Thoracic aorta (tissue), 2 donors: ENCODE measurements around the gene MAN1A2. TPM values are rescaled to one million over a fixed set of nuclear protein-coding genes. Genes with fewer than 3 reads are reported as not detected.

Source experiments
- ATAC-seq: fragments of 150-250 bp; one replicate; pipeline ENCODE4 v1.8.0; 2017; ENCODE audit warnings: low read depth; ENCODE audit not compliant: insufficient number of reproducible peaks, low FRiP score
- DNase-seq: peaks from one replicate; pipeline ENCODE4 v3.0.0-alpha.2; 2020; ENCODE audit warnings: low spot score
- H3K27ac ChIP-seq, 2 donors: fragments of 200-600 bp; sonication (generic); 1 replicate in 1 of 2; 2 replicates in 1 of 2; pipeline ENCODE4 v1.5.1; 2016; ENCODE audit warnings: mild to moderate bottlenecking in 2 of 2, moderate library complexity in 2 of 2
- H3K27me3 ChIP-seq: fragments of 200-600 bp; sonication (generic); replicated peaks from 2 replicates; pipeline ENCODE4 v1.6.0; 2016; ENCODE audit warnings: mild to moderate bottlenecking; ENCODE audit not compliant: insufficient read depth
- H3K36me3 ChIP-seq: fragments of 200-600 bp; sonication (generic); one replicate; pipeline ENCODE4 v1.5.1; 2016
- H3K4me1 ChIP-seq, 2 donors: fragments of 200-600 bp; sonication (generic); 1 replicate in 1 of 2; 2 replicates in 1 of 2; pipeline versions ENCODE4 v1.5.1 to v1.6.0; 2016; ENCODE audit warnings: low read depth in 2 of 2, mild to moderate bottlenecking in 1 of 2; ENCODE audit not compliant: control insufficient read depth in 1 of 2
- H3K4me3 ChIP-seq: fragments of 200-600 bp; sonication (generic); 2 replicates; pipeline ENCODE4 v1.5.1; 2016; ENCODE audit warnings: mild to moderate bottlenecking
- H3K9me3 ChIP-seq: fragments of 200-600 bp; sonication (generic); 2 replicates; pipeline ENCODE4 v1.5.1; 2016
- total RNA-seq, 2 donors: library from RNA; depleted of rRNA; stranded (reverse); fragments of >200 nt; gene quantifications; one replicate each; pipeline versions ENCODE4 v1.1.0 to v1.2.3, GENCODE V29; 2016
- TF ChIP-seq, protein P1 (sequence below): fragments of 200-600 bp; sonication (generic); IDR thresholded peaks from one replicate; pipeline ENCODE4 v1.5.1; 2019; ENCODE audit warnings: antibody characterized with exemption

MAN1A2 gene
- total RNA-seq, 2 donors from 2014 or later: 27.1 to 48.7 TPM

GRCh38 chr1:117405042-117405441 is 37.8 kb downstream of the MAN1A2 start:
- peaks cover 9% of the 10 kb centered on the region for H3K9me3 ChIP-seq

DNA sequence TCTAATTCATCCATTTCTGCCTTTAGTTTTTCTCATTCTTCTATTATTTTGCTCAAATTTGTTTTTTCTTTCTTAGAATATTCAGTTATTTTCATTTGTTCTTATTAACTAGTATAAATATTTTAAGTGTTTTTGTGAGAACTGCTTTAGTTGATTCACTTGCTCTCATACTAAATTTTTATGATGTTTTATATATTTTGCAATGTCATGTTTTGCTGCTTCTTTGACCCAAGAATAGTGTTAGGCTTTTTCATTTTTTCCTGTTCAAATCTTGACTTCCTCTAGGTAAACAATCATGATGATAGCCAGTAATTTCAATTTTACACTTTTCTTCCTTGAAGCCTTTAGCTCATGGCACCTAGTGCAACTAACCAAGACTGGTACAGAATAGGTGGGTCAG is 45.2 kb downstream of the MAN1A2 start:
- TF ChIP-seq, protein P1, sequence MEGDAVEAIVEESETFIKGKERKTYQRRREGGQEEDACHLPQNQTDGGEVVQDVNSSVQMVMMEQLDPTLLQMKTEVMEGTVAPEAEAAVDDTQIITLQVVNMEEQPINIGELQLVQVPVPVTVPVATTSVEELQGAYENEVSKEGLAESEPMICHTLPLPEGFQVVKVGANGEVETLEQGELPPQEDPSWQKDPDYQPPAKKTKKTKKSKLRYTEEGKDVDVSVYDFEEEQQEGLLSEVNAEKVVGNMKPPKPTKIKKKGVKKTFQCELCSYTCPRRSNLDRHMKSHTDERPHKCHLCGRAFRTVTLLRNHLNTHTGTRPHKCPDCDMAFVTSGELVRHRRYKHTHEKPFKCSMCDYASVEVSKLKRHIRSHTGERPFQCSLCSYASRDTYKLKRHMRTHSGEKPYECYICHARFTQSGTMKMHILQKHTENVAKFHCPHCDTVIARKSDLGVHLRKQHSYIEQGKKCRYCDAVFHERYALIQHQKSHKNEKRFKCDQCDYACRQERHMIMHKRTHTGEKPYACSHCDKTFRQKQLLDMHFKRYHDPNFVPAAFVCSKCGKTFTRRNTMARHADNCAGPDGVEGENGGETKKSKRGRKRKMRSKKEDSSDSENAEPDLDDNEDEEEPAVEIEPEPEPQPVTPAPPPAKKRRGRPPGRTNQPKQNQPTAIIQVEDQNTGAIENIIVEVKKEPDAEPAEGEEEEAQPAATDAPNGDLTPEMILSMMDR: no peak
- DNase-seq (no peak), ATAC-seq (no peak)
- no peak overlapping the region for H3K27ac ChIP-seq
- H3K27me3 ChIP-seq: no peaks in the 10 kb centered on the region
- no peaks in the 10 kb centered on the region for H3K4me1 ChIP-seq
- no peaks in the 10 kb centered on the region for H3K9me3 ChIP-seq
- no peaks in the 10 kb centered on the region for H3K36me3 ChIP-seq
- H3K4me3 ChIP-seq: no peak overlapping the region

More at GRCh38 chr1:117405042-117405441, 37.8 kb downstream of the MAN1A2 start:
- DNase-seq (no peak), ATAC-seq (no peak)
- Histone ChIP-seq H3K27me3 (no peaks in the 10 kb centered on the region), H3K4me1 (no peaks in the 10 kb centered on the region), H3K27ac (no peak overlapping the region), H3K36me3 (no peaks in the 10 kb centered on the region), H3K4me3 (no peak overlapping the region)
- TF ChIP-seq, protein P1: no peak

- Histone ChIP-seq H3K4me3 (no peak overlapping the region), H3K27ac (no peak overlapping the region), H3K36me3 (no peaks in the 10 kb centered on the region), H3K4me1 (no peaks in the 10 kb centered on the region), H3K27me3 (no peaks in the 10 kb centered on the region), H3K9me3 (no peaks in the 10 kb centered on the region)
- DNase-seq: no peak
- TF ChIP-seq, protein P1: no peak
- ATAC-seq: no peak
Observed at GRCh38 chr1:117413412-117413811, 46.2 kb downstream of the MAN1A2 start.

DNA sequence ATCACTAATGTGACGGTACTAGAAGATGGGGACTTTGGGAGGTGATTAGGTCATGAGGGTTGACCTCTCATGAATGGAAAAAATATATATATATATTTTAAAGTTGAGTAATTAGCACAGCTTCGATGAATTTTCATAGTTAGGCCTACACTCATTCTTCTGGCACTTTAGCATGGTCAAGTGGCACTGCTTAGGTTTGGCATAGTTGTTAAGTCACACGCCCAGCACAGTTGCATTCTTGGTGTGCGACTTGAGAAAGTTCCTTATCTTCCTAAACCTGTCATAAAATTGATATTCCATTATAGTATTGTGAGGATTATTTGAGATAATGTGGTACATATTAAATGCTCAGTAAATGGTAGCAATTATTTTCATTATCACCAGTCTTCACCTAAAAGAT is 47.7 kb downstream of the MAN1A2 start:
- DNase-seq (no peak), ATAC-seq (no peak)
- Histone ChIP-seq H3K27me3 (no peaks in the 10 kb centered on the region), H3K4me3 (no peak overlapping the region), H3K4me1 (no peaks in the 10 kb centered on the region), H3K9me3 (no peaks in the 10 kb centered on the region), H3K27ac (no peak overlapping the region), H3K36me3 (no peaks in the 10 kb centered on the region)
- TF ChIP-seq, protein P1: no peak

GRCh38 chr1:117416004-117416403 is 48.8 kb downstream of the MAN1A2 start:
- ATAC-seq: no peak
- no peaks in the 10 kb centered on the region for H3K27me3 ChIP-seq
- TF ChIP-seq, protein P1: no peak
- no peak for DNase-seq
- no peaks in the 10 kb centered on the region for H3K36me3 ChIP-seq
- no peaks in the 10 kb centered on the region for H3K9me3 ChIP-seq
- H3K4me3 ChIP-seq: no peak overlapping the region
- no peaks in the 10 kb centered on the region for H3K4me1 ChIP-seq
- no peak overlapping the region for H3K27ac ChIP-seq
